ENCODE results near the gene CDS1.

DNA sequence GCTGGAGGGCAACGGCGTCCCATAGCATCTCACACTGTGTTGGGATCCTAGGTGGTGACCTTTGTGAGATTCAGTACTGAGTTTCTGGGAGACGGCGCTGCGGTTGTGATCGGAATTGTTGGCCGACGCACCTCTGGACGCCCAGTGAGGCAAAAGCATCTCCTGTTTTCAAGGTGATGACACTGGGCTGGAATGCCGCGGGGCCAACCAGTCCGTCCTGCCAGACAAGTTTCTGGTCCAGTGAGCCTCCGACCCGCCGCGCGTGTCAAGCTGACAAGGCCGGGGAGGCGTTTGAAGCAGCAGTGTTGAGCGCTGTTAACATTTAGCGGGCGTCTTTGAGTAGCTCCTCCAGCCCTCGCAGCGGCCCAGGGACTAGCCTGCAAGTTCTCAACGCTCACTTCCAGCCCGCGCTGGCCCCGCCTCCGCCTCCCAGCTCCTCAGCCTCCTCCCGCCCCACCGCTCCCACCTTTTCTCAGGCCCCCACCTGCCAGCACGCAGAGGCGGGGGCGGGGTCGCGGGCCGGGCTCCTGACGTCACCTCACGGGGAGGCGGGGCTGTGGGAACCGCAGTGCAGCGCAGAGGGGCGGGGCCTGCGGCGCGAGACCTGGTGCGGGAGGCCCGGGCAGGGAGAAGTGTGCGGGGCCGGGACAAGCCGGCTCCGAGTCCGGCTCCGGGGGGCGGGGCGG is 482 bp upstream of the CDS1 start:
- TF ChIP-seq, protein P1, sequence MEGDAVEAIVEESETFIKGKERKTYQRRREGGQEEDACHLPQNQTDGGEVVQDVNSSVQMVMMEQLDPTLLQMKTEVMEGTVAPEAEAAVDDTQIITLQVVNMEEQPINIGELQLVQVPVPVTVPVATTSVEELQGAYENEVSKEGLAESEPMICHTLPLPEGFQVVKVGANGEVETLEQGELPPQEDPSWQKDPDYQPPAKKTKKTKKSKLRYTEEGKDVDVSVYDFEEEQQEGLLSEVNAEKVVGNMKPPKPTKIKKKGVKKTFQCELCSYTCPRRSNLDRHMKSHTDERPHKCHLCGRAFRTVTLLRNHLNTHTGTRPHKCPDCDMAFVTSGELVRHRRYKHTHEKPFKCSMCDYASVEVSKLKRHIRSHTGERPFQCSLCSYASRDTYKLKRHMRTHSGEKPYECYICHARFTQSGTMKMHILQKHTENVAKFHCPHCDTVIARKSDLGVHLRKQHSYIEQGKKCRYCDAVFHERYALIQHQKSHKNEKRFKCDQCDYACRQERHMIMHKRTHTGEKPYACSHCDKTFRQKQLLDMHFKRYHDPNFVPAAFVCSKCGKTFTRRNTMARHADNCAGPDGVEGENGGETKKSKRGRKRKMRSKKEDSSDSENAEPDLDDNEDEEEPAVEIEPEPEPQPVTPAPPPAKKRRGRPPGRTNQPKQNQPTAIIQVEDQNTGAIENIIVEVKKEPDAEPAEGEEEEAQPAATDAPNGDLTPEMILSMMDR (IDR thresholded peaks at IDR 0.05; ENCODE audit: low read depth, low read length): no peak
- no peak for TF ChIP-seq POLR2A (IDR thresholded peaks at IDR 0.05; ENCODE audit: extremely low read depth, insufficient read length)
- TF ChIP-seq, protein P2, sequence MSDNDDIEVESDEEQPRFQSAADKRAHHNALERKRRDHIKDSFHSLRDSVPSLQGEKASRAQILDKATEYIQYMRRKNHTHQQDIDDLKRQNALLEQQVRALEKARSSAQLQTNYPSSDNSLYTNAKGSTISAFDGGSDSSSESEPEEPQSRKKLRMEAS (IDR thresholded peaks at IDR 0.05; ENCODE audit: low read depth, low read length): no peak

Measured in NB4 (cell line).